Measurements from ENCODE around the gene GATA5.
"Not testable (repeated sequence)": the region's sequence is repeated elsewhere in the genome, so short reads cannot be mapped to it uniquely, and the experiment has no call there.

GATA5 gene

DNA sequence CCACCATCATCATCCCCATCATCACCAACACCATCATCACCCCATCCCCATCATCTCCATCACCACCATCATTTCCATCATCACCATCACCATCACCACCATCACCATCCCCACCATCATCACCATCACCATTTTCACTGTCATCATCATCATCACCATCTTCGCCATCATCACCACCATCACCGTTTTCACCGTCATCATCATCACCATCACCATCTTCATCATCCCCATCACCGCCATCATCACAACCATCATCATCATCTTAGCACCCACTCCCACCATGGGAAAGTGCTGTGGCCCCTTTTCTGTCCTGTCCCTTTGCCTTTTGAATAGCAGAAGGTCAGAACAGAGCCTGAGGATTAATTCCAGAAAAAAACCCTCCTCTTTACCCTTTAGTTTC is 28.5 kb upstream of the GATA5 start:
- no peak for DNase-seq (ENCODE audit: low read depth in 3 of 3)

DNA sequence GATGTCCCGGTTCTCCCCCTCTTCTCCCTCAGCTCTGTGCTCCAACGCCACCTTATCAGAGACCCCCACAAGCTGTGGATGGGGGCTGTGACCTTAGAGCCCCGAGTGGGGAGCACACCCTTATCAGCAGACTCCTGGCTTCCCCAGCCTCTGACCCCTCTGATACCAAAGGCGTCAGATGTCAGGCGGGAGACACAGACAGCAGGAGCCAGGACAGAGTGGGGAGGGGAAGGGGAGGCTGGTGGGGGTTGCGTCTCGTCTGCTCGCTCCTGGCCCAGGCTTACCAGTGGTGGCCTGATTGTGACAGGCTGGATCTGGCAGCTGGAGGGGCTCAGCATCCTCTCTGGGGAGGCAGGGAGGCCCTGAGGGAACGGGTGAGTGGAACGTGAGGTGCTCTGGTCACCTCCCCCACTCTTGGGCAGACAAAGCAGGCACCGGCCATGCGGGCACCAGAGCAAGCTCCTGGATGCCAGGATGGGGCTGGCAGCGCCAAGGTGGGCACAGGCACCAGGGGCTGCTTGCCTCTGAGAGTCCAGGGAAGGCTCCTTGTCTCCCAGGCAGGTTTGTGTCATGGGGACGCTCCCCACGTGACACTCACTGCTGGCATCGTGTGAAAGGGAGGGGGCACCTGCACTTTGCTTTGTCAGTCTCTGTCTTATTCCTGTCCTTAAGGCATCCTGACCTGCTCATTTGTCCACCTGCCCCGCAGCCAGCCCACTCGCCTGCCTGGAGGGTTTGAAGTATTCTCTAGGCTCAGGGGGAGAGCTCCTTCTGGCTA is 27.8 kb upstream of the GATA5 start:
- DNase-seq (ENCODE audit: low read depth in 3 of 3) = no peak

DNA sequence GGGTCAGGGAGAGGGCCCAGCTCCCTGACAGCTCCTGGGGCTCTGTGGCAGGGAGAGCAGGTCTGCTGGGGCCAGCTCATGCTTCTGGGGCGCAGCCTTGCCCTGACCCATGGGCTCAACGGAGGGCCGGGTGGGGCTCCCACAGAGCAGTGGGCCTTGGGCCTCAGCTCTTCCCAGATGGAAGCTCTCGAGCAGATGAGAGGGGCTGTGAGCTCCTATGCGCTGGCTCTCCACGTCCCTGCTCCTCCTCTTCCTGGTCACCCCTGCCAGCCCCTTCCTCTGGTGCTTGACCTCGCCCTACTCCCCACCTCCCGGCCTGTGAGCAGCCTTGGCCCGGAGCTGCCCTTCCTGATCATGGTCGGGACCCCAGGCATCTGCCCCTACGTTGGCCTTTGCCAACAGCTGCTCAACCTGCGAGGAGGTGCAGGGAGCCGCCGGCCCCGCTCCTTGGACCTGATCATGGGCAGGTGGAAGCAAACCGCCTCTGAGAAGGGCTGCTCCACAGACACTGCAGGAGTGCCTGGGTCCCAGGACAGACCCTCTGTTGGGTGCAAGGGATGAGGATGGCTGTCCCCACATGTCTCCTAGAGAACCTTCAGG is 26.8 kb upstream of the GATA5 start:
- no peak for DNase-seq (ENCODE audit: low read depth in 3 of 3)

DNA sequence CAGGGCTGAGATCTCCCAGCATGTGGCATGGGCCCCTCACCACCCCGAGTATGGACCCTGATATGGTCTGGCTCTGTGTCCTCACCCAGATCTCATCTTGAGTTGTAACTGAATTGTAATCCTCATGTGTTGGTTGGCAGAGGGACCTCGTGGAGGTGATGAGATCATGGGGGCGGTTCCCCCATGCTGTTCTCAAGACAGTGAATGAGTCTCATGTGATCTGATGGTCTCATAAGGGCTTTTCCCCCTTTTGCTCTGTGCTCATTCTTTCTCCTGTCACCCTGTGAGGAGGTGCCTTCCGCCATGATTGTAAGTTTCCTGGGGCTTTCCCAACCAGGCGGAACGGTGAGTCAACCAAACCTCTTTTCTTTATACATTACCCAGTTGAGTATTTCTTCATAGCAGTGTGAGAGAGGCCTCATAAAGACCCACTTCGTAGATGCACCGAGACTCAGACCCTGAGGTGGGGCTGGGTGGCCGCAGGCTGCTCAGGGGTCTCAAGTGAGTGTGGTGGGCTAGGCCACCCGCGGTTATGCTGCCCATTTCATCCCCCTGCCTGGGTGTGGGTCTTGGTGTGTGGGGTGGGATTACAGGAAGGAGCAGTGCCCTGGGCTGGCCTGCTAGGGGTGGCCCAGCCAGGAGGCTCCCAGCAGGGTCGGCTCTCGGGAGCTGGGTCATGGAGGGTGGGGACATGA is 26.2 kb upstream of the GATA5 start:
- peak; percentile 51 to 81 (median 62) for DNase-seq (ENCODE audit: low read depth in 3 of 3)

DNA sequence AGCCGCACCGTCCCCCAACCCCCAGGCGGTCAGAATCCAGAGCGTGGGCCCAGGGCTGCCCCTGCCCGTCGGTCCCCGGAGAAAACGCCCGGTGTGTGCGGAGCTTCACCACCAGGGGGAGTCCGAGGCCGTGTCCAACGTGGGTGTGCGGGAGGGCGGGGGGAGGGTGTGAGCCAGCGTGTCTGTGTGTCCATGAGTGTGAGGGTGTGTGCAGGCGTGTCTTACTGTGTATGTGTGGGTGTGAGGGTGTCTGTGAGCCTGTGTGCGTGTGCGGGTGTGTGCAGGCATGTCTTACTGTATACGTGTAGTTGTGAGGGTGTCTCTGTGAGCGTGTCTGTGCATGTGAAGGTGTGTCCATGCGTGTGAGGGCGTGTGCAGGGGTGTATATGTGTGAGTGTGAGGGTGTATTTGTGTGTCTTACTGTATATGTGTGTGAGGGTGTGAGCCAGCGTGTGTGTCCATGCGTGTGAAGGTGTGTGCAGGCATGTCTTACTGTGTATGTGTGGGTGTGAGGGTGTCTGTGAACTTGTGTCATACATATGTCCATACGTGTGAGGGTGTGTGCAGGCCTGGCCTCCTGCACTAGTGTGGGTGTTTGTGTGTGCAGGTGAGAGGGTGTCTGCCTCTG is 24.6 kb upstream of the GATA5 start:
- DNase-seq (ENCODE audit: low read depth in 3 of 3) = peak; percentile 55 to 85 (median 76)

DNA sequence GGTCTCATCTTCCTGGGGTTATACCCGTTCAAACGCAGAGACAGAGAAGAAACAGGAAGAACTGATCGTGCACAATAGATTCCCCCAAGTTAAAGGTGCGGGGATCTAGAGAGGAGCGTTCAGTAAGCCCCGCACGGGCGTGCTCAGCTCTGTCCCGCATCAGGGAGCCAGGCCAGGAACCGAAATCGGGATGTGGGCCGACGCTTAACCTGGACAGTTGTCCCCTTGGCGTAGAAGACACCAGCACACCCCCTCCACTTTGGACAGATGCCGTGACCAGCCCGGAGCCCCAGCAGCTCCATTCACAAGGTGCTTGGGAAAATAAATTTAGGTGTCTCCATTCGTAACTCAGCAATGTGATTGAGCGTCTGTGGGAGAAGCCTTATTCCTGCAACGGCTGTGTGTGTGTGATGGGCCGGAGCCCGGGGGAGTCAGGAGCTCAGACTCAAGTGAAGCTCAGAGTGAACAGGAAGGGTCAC is 24.0 kb upstream of the GATA5 start:
- no peak for DNase-seq (ENCODE audit: low read depth in 3 of 3)

DNA sequence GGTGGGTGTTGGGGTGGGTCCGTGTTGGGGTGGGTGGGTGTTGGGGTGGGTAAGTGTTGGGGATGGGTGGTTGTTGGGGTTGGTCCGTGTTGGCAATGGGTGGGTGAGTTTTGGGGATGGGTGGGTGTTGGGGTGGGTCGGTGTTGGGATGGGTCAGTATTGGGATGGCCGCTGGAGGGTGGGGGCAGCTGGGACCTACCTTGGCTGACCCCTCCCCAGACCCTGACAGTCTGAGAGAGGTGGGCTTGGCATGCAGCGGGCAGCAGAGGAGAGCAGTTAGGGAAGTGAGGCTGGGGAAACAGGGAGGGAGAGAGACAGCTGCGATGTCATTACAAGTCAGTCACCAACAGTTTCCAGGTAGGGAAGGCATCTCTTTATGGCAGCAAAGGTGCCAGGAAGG is 23.1 kb upstream of the GATA5 start:
- no peak for DNase-seq (ENCODE audit: low read depth in 3 of 3)

DNA sequence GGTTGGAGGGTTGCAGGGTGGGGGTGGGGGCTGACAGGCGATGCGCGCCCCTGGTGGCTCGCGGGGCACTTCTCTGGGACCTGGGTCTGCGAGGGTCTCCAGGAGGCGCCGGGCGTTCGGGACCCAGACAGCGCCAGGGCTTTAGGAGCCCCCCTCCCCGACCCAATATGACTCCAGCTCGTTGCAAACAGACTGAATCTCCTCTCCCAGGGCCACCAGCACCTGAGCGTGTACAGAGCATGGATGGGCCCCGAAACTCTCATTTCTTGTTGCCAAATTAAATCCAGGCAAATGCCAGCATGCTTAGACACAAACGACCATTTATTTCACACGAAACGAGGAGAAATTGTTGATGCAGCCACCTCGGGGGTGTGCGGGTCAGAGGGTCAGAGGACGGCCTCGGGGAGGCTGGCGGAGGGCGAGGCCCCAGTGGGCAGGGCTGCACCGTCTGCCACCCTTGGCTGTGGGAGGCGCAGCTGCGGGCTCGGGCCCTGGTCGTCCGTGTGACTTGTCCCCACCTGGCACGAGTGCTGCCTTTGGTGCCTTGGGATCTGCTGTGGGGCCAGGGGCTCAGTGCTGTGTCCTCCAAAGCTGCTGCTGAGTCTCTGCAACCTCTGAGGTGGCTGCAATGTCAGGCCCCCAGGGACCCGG is 20.9 kb upstream of the GATA5 start:
- no peak for DNase-seq (ENCODE audit: low read depth in 3 of 3)

DNA sequence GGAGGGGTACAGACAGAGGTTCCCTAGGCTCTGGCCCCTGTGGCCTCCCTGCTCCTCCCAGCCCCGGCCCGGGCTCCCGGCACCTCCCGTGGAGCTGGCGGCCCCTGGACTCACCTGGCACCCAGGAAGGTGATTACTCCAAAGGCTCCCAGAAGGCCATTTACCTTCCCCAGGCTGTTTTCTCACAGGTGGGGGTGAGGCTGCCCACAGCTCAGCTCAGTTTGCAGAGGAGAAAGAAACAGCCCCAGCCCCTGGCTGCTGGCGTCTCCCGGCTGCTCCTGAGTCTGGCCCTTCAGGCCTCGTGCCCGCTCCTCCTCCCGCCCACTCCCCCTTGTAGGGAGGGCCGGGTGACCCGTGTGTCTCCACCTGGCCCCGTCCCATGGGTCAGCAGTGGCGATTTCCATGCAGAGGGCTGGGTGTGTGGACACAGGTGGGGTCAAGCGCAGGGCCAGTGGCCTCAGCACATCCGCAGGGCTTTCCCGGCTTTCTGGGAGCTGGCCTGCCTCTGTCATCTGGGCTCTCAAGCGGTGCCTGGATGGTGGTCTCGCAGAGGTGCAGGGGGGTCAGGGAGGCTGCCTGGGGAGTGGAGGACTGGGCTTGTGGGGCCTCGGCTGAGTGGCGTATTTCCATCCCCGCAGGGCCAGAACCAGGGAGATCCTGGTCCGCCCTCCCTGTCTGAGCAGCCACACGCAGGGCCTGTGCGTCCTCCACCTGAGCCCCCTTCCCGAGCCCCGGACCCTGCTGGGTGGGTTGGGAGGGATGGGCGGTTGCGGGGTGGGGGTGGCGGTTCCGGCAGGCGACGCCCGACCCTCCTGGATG is 20.2 kb upstream of the GATA5 start:
- no peak for DNase-seq (ENCODE audit: low read depth in 3 of 3)

DNA sequence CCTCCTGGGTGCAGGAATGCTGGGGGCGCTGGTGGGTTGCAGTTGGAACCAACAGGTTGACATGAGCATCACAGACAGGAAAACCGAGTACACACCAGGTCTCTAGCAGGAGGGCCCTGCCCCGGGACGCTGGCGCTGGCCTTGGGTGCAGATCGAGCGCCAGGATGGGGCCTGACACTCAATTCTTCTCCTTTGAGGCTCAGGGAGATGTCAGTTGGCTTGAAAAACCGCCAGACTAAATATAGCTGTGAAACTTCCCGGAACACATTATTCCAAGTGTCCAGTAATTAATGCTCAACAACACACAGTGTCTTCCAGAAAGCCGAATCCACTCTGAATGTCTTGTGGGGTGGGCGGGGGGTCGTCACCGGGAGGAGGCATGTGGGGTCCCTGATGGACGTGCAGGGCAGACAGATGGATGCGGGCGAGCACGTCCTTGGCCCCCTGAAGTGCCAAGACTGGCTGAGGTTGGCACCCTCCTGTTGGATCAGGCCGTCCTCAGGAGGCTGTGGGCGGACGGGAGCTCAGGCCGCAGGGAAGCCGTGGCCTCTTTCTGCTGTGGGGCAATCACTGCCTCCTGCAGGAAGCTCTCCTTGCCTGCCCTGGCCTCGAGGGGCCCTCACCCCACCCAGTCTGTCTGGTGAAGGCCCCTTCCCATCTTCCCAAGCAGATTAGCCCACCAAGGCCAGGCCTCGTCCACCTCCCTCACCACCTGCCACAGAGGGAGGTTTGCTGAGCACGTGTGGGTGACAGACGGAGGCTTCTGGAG is 19.4 kb upstream of the GATA5 start:
- DNase-seq (ENCODE audit: low read depth in 3 of 3) = no peak

DNA sequence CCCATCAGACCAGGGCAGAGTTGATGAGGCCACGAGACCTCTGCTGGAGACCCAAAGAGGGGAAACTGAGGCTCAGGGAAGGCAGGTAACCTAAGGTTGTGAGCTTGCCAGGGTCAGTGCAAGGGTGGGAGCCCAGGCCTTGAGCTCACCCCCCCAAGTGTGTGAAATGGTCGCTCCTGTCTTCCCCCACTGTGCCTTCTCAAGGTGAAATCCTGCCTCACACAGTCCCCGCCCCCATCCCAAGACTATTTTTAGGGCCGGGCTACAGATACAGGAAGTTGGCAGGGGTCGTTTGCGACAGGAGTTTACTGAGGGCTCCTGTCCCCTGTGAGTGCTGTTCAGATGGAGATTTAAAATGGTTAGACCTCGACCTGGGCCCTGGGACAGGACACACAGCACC is 18.7 kb upstream of the GATA5 start:
- DNase-seq (ENCODE audit: low read depth in 3 of 3) = no peak

DNA sequence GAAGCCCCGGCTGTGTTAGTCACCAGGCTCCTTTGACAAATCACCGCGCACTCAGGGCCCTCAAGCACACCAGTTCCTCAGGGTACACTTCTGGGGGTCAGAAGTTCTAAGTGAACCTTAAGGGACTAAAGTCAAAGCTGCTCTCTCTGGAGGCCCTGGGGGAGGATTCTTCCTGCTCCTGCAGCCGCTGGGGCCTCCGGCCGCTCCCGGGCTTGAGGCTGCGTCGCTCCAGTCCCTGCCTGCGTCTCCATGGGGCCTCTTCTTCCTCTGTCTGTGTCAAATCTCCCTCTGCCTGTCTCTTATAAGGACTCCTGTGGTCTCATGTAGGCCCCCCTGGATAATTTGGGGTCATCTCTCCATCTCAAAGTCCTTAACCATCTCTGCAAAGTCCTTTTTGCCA is 18.1 kb upstream of the GATA5 start:
- no peak for DNase-seq (ENCODE audit: low read depth in 3 of 3)

DNA sequence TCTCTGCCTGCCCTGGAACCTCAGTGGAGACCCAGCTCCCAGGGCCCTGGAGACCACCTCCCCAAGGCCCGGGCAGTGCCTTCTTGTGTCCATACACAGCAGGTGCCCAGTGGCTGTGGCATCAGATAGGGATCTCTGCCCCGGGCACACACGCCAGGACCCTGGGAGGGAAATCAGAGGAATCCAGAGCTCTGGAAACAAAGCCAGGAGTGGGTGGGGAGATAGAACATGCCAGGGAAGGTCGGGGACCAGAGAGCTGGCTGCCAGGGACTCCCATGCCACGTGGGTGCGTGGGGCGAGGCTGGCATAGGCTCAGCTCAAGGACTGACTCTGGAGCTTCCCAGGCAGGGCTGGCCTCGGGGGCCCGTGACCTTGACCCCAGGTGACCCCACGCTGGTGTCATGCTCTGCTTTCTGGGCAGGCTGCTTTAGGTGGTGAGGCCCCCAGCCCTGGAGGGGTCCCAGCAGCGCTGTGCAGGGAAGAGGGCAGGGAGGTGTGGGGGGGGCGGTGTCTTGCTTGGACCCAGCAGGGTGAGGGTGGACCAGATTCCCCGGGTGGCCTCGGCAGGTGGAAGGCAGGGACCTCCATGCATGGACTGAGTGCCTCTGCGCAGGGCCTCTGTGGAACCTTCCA is 17.6 kb upstream of the GATA5 start:
- no peak for DNase-seq (ENCODE audit: low read depth in 3 of 3)

DNA sequence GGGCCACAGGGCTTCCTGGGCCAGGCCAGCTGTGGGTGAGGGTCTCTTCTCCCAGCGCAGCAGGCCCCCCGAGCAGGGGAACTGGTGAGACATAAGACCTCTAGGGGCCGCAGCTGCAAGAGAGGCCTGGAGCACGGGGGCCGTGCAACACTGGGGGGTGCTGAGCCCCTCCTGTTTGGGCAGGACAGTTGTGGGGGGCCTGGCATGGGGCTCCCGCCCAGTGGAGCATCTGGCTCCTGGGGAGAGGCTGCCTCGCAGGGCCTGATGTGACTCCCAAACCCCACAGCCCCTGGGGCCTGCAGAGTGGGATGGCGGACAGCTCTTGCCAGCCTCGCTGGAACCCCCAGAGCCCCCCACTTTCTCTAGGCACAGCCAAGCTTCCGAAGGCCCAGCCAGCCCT is 16.9 kb upstream of the GATA5 start:
- DNase-seq (ENCODE audit: low read depth in 3 of 3) = no peak

DNA sequence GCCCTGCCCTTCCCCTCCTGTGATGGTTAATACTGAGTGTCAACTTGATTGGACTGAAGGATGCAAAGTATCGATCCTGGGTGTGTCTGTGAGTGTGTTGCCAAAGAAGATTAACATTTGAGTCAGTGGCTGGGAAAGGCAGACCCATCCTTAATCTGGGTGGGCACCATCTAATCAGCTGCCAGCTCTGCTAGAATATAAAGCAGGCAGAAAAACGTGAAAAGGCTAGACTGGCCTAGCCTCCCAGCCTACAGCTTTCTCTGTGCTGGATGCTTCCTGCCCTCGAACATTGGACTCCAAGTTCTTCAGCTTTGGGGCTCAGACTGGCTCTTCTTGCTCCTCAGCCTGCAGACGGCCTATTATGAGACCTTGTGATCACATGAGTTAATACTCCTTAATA is 15.0 kb upstream of the GATA5 start:
- not testable (repeated sequence) for DNase-seq (ENCODE audit: low read depth in 3 of 3)

DNA sequence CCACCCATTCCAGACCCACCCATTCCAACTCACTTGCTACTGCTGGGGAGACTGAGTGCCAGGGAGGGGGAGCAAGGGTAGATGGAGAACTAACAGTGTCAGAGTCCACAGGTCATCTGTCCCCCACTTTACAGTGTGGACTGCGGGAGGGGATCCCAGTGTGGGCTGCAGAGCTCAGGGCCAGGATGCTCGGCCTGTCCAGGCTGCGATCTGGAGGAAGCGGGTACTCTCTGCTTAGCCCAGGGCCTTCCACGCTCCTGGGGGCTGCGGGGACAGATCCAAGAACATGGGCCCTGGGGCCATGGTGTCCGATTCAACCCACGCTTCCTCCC is 14.1 kb upstream of the GATA5 start:
- no peak for DNase-seq (ENCODE audit: low read depth in 3 of 3)

DNA sequence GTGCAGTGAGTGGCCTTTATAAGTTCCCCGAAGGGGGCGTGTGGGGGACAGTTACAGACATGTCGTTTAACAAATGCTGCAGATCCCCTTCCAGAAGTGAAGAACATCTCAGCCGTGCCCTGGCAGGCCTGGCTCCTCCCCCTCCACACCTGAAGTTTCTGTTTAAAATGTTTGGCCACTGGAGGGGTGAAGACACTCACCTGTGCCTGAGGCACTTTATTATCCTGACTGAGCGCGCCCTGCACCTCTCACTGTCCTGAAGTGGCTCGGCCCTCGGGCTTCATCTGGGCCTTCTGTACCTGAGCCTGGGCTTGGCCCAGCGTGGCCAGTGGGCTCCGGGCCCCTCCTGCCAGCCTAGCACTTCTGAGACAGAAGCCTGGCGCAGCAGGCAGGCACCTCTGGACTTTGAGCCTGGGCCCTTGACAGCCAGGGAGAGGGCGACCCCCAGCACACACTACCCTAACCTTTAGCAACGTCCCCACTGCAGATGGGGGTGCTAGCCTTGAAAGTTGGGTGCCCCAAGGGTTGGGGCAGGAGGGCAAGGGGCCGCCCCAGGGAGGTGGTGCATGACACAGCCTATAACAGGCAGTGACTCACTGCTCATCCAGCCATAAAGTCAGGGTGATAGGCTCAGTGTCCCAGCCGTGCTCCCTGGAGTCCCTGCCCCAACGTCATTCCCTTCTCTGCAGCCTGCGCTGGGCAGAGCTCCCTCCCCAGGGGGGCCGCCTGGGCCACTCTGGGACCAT is 13.6 kb upstream of the GATA5 start:
- DNase-seq (ENCODE audit: low read depth in 3 of 3) = no peak

DNA sequence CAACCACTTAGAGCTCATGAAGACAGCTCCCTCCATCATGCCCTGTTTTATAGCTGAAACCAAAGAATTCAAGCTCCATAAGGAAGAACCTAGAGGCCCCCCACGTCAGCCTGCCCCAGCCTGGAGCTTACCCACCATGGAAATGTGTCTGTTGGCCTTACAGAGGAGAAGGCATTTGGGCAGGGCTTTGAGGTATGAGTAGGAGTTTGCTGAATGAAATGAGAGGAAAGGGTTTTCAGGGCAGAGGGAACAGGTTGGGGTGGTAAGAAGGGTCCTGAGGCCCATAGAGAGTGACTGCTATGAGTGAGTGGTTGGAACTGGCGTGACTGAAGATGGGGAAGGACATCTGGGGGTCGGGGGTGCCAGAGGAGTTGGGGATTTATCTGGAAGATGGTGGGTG is 12.7 kb upstream of the GATA5 start:
- no peak for DNase-seq (ENCODE audit: low read depth in 3 of 3)

Data from stimulated activated CD4-positive, alpha-beta T cell treated with anti-CD3 and anti-CD28 coated beads, TNF-alpha, amount 100 ng/mL, for 48 hours (primary cell).